Uterus (tissue), 4 donors: Measurements from ENCODE around the gene RBBP6. TPM values are rescaled to one million over a fixed set of nuclear protein-coding genes. Genes with fewer than 3 reads are reported as not detected.
"Not testable (repeated sequence)": the region's sequence is repeated elsewhere in the genome, so short reads cannot be mapped to it uniquely, and the experiment has no call there.

Experiments
- DNase-seq, 2 donors: peaks; one replicate each; pipeline ENCODE4 v3.0.0-alpha.2; 2019 to 2020
- H3K27ac ChIP-seq, 2 donors: fragments of 200-600 bp; sonication (generic); 1 replicate in 1 of 2; 2 replicates in 1 of 2; pipeline ENCODE4 v1.5.1; 2016 to 2018
- H3K27me3 ChIP-seq, 2 donors: fragments of 200-600 bp; sonication (generic); one replicate each; pipeline ENCODE4 v1.5.1; 2018 to 2019; ENCODE audit warnings: control low read depth in 1 of 2
- H3K36me3 ChIP-seq, 2 donors: fragments of 200-600 bp; sonication (generic); one replicate each; pipeline ENCODE4 v1.5.1; 2019; ENCODE audit warnings: control low read depth in 1 of 2
- H3K4me1 ChIP-seq, 2 donors: fragments of 200-600 bp; sonication (generic); one replicate each; pipeline ENCODE4 v1.5.1; 2018 to 2019; ENCODE audit warnings: control low read depth in 1 of 2
- H3K4me3 ChIP-seq, 2 donors: fragments of 200-600 bp; sonication (generic); 1 replicate in 1 of 2; 2 replicates in 1 of 2; pipeline ENCODE4 v1.5.1; 2018 to 2019; ENCODE audit warnings: mild to moderate bottlenecking in 1 of 2
- H3K9me3 ChIP-seq, 2 donors: fragments of 200-600 bp; sonication (generic); one replicate each; pipeline ENCODE4 v1.5.1; 2019; ENCODE audit warnings: control low read depth in 1 of 2
- POLR2A ChIP-seq, 2 donors: fragments of 450-650 bp; IDR thresholded peaks; one replicate each; pipeline ENCODE4 v1.6.1; 2016; ENCODE audit warnings: antibody characterized with exemption in 2 of 2, mild to moderate bottlenecking in 1 of 2, moderate library complexity in 1 of 2
- intact Hi-C: fragments of 100-400 bp; cut with DNase I; formaldehyde crosslinking; loops from one replicate; pipeline ENCODE4 v1.15.1; 2023; ENCODE audit warnings: low total_unique reads
- total RNA-seq, 4 donors: library from RNA; depleted of rRNA in 3 of 4; stranded (reverse); fragments of >200 nt in 3 of 4; gene quantifications; one replicate each; pipeline versions ENCODE4 v1.1.0 to v1.2.4, GENCODE V29; 2014 to 2023
- TF ChIP-seq, protein P1 (sequence below), 4 experiments: fragments of 200-600 bp in 2 of 4; fragments of 450-650 bp in 2 of 4; sonication (generic) in 2 of 4; IDR thresholded peaks; one replicate each; pipeline ENCODE4 v1.5.1; 2016 to 2019; ENCODE audit warnings: antibody characterized with exemption in 4 of 4, mild to moderate bottlenecking in 2 of 4, moderate library complexity in 1 of 4
- donor health status: DM: yes; HTN: yes; CAD: no.

Gene RBBP6, protein sequence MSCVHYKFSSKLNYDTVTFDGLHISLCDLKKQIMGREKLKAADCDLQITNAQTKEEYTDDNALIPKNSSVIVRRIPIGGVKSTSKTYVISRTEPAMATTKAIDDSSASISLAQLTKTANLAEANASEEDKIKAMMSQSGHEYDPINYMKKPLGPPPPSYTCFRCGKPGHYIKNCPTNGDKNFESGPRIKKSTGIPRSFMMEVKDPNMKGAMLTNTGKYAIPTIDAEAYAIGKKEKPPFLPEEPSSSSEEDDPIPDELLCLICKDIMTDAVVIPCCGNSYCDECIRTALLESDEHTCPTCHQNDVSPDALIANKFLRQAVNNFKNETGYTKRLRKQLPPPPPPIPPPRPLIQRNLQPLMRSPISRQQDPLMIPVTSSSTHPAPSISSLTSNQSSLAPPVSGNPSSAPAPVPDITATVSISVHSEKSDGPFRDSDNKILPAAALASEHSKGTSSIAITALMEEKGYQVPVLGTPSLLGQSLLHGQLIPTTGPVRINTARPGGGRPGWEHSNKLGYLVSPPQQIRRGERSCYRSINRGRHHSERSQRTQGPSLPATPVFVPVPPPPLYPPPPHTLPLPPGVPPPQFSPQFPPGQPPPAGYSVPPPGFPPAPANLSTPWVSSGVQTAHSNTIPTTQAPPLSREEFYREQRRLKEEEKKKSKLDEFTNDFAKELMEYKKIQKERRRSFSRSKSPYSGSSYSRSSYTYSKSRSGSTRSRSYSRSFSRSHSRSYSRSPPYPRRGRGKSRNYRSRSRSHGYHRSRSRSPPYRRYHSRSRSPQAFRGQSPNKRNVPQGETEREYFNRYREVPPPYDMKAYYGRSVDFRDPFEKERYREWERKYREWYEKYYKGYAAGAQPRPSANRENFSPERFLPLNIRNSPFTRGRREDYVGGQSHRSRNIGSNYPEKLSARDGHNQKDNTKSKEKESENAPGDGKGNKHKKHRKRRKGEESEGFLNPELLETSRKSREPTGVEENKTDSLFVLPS (N-terminal part only)
- 10 to 100 TPM; 48.7 to 89.1 (median 77.7) TPM for total RNA-seq

DNA sequence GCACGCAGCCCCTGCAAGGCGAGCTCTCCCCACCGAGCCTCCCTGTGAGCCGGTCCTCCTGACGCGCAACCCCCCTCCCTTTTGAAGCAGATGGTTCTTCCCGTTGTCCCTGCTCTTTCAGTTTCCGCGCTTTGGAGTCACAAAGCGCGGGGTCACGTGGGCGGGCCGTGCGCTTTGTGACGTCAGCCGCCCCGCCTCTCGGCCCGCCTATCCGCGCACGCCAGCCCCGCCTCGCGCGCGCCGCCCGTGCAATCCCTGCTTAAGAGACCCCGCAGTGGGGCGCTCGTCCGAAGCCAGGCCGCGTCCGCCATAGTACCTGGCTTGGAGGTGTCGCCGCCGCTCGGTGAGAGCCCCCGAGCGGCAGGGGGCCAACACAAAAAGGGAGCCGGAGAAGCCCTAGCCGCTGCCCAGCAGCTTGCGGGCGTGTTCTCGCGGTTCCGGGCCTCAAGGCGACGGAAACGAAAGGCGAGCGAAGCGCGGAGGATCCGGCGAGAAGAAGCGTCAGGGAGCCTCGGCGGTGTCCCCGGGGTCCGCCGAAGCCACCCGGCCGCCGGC lies at the start of gene RBBP6:
Gene RBBP6 (plus strand): TSS at position 272 of the 555 bp plus-strand sequence. CDS start 1,061 bp downstream, outside the sequence.
- TF ChIP-seq, protein P1, sequence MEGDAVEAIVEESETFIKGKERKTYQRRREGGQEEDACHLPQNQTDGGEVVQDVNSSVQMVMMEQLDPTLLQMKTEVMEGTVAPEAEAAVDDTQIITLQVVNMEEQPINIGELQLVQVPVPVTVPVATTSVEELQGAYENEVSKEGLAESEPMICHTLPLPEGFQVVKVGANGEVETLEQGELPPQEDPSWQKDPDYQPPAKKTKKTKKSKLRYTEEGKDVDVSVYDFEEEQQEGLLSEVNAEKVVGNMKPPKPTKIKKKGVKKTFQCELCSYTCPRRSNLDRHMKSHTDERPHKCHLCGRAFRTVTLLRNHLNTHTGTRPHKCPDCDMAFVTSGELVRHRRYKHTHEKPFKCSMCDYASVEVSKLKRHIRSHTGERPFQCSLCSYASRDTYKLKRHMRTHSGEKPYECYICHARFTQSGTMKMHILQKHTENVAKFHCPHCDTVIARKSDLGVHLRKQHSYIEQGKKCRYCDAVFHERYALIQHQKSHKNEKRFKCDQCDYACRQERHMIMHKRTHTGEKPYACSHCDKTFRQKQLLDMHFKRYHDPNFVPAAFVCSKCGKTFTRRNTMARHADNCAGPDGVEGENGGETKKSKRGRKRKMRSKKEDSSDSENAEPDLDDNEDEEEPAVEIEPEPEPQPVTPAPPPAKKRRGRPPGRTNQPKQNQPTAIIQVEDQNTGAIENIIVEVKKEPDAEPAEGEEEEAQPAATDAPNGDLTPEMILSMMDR (IDR thresholded peaks at IDR 0.05), result peak; percentile 17 to 52 (median 32)
- peak; percentile 99 to 100 for TF ChIP-seq POLR2A (IDR thresholded peaks at IDR 0.05)

DNA sequence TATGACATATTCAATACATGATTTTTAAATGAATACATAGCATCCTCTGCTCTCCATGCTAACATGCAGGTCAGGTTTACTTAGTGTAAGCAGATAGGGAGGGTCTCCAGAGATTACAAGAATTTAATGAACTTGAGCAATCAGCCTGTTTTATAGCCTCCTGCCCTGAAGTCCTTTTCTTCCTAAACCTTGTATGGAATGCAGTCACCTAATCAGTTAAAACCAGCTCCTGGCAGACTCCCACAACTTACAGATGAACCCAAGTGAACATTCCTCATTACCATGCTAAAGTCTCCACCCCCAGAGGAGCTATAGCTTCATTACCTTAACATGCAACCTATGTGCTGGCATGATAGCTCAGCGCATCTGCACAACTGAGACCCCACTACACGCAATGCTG lies 48.5 kb upstream of the RBBP6 start:
- intact Hi-C loops, result no loop called here
- TF ChIP-seq, protein P1 (IDR thresholded peaks at IDR 0.05), result no peak
- TF ChIP-seq POLR2A (IDR thresholded peaks at IDR 0.05), result no peak
- Histone ChIP-seq H3K4me1 (no peaks in the 10 kb centered on the region), H3K4me3 (no peak overlapping the region), H3K9me3 (no peaks in the 10 kb centered on the region), H3K27me3 (no peaks in the 10 kb centered on the region), H3K36me3 (no peaks in the 10 kb centered on the region), H3K27ac (no peak overlapping the region)
- no peak for DNase-seq

More for the DNA sequence above, at the start of gene RBBP6:
- Histone ChIP-seq H3K4me1 (peaks cover 0 to 6% of the 10 kb centered on the region in 2 donors), H3K27ac (peak within 1 kb of the TSS; percentile 99), H3K36me3 (no peaks in the 10 kb centered on the region), H3K27me3 (no peaks in the 10 kb centered on the region), H3K9me3 (no peaks in the 10 kb centered on the region), H3K4me3 (peak within 1 kb of the TSS; percentile 90 to 96)
- intact Hi-C loops, result no loop called here
- peak; percentile 93 to 94 for DNase-seq

DNA sequence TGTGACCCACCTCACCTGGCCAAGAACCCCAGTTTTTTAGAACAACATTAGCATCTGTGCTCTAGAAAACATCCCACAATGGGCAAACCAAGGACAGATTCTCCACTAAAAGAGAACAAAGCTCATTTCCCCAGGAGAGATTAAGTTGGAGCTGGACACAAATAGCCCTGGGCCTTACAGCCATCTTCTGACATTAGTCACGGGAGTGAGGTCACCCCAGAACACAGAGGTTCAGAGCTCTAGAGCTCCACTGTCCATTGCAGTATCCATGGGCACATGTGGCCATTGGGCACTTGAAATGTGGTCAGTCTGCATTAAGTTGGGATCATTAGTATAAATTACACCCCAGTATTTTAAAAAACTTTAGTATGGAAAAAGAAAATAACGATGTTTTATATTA lies 47.6 kb upstream of the RBBP6 start:
- TF ChIP-seq, protein P1 (IDR thresholded peaks at IDR 0.05), result no peak
- no peak for TF ChIP-seq POLR2A (IDR thresholded peaks at IDR 0.05)
- DNase-seq, result no peak
- H3K27me3 ChIP-seq, result no peaks in the 10 kb centered on the region
- H3K9me3 ChIP-seq, result no peaks in the 10 kb centered on the region
- H3K36me3 ChIP-seq, result no peaks in the 10 kb centered on the region
- intact Hi-C loops, result no loop called here
- no peak overlapping the region for H3K27ac ChIP-seq
- no peak overlapping the region for H3K4me3 ChIP-seq
- H3K4me1 ChIP-seq, result no peaks in the 10 kb centered on the region

DNA sequence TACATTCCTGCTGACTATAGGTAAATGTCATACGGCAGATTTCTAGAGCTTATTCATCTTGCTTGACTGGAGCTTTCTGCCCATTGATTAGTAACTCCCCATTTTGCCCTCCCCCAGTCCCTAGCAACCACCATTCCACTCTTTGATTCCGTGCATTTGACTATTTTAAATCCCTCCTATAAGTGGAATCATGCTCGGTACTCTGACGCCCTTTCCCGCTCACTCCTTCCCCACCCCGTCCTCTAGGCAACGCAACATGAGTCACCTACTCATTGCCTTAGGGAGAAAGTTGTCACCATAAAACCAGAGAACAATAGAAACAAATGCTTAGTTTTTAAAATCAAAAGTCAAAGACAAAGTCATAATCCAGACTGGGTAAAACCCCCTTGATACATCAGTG lies 45.5 kb upstream of the RBBP6 start:
- no peak for TF ChIP-seq POLR2A (IDR thresholded peaks at IDR 0.05)
- TF ChIP-seq, protein P1 (IDR thresholded peaks at IDR 0.05), result no peak

DNA sequence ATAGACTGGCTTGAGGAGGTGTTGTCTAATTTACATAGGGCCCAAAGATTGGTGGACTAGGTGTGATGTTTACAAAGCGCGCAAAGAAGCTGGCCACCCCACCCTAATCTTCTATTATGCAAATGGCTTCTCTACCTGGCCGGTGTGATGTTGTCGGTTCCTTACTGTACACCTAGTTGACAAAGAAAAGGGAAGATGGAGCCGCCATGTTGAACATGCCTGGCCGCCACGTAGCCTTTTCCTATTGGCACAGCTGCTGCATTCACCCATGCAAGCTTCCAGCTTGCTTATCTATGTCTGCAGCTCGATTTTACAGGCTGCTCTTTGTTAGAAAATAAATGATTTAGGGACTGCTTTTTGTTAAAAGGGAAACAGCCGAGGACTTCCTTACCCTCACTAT lies 44.2 kb upstream of the RBBP6 start:
- intact Hi-C loops, H3K27me3 ChIP-seq, H3K9me3 ChIP-seq, DNase-seq, H3K4me3 ChIP-seq, H3K27ac ChIP-seq, H3K4me1 ChIP-seq, H3K36me3 ChIP-seq: not testable (repeated sequence)

More for the DNA sequence above, 45.5 kb upstream of the RBBP6 start:
- no peaks in the 10 kb centered on the region for H3K4me1 ChIP-seq
- no peak overlapping the region for H3K4me3 ChIP-seq
- no peak overlapping the region for H3K27ac ChIP-seq
- H3K36me3 ChIP-seq, result no peaks in the 10 kb centered on the region
- H3K9me3 ChIP-seq, result no peaks in the 10 kb centered on the region
- no peak for DNase-seq
- H3K27me3 ChIP-seq, result no peaks in the 10 kb centered on the region
- intact Hi-C loops, result no loop called here
